ENCODE measurements around the gene IGSF3.

GRCh38 chr1:116663821-116664220 lies 3.7 kb downstream of the IGSF3 start:
- no peak for TF ChIP-seq POLR2A (IDR thresholded peaks at IDR 0.05)
- TF ChIP-seq, protein P1, sequence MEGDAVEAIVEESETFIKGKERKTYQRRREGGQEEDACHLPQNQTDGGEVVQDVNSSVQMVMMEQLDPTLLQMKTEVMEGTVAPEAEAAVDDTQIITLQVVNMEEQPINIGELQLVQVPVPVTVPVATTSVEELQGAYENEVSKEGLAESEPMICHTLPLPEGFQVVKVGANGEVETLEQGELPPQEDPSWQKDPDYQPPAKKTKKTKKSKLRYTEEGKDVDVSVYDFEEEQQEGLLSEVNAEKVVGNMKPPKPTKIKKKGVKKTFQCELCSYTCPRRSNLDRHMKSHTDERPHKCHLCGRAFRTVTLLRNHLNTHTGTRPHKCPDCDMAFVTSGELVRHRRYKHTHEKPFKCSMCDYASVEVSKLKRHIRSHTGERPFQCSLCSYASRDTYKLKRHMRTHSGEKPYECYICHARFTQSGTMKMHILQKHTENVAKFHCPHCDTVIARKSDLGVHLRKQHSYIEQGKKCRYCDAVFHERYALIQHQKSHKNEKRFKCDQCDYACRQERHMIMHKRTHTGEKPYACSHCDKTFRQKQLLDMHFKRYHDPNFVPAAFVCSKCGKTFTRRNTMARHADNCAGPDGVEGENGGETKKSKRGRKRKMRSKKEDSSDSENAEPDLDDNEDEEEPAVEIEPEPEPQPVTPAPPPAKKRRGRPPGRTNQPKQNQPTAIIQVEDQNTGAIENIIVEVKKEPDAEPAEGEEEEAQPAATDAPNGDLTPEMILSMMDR (IDR thresholded peaks at IDR 0.05): no peak

Measured in esophagus squamous epithelium (tissue), 4 donors.